GM12878 (cell line): Measurements from ENCODE around the gene KMT2E. TPM values are rescaled to one million over a fixed set of nuclear protein-coding genes. Genes with fewer than 3 reads are reported as not detected.

Source experiments
- ATAC-seq: fragments of 200-7000 bp; cut with Tn5 transposase; 3 replicates; pipeline ENCODE4 v1.9.1; 2020; ENCODE audit warnings: mild to moderate bottlenecking, moderate library complexity
- BruUV-seq: library from RNA; stranded (reverse); fragments of 400-500 nt; replicated peaks from 2 replicates; lab custom pipeline; 2021; lab: Mats Ljungman, UMichigan
- CTCF ChIA-PET: fragments of 300-600 bp; sonication (Branson Sonifier 250); formaldehyde crosslinking; extraction: SDS; loops from one replicate; lab custom pipeline; 2021; ENCODE audit warnings: inconsistent platforms; lab: Yijun Ruan, JAX
- POLR2A ChIA-PET: fragments of 350-600 bp; formaldehyde crosslinking; extraction: SDS; loops from one replicate; lab custom pipeline; 2021; ENCODE audit warnings: inconsistent platforms; lab: Charles Lee
- RAD21 ChIA-PET: fragments of 300-600 bp; sonication (Branson Sonifier 250); formaldehyde crosslinking; loops from one replicate; lab custom pipeline; 2023; ENCODE audit warnings: antibody characterized with exemption; ENCODE audit not compliant: unreplicated experiment; lab: Charles Lee
- SMC1A ChIA-PET: fragments of 300-600 bp; sonication (Branson Sonifier 250); formaldehyde crosslinking; loops from one replicate; lab custom pipeline; 2023; ENCODE audit not compliant: unreplicated experiment, uncharacterized antibody; lab: Charles Lee
- DNase-seq: peaks from one replicate; pipeline ENCODE4 v3.0.0-alpha.2; 2011; ENCODE audit warnings: low read depth, low spot score
- FAIRE-seq: peaks from 3 replicates; lab custom pipeline; 2011; peaks lifted over from hg19 to GRCh38; lab: Jason Lieb, UNC
- H2AFZ ChIP-seq: 2 replicates; pipeline ENCODE4 v1.6.0; 2011; ENCODE audit warnings: low read depth, low read length, control low read depth; ENCODE audit not compliant: control insufficient read depth
- H3K27ac ChIP-seq: 2 replicates; pipeline ENCODE4 v1.5.1; 2011; ENCODE audit warnings: control low read depth; ENCODE audit not compliant: control insufficient read depth, insufficient read depth
- H3K27me3 ChIP-seq, 2 experiments: replicated peaks in 1 of 2; 2 replicates each; pipeline versions ENCODE4 v1.6.0 to v1.6.1; 2011; ENCODE audit warnings: low read length in 1 of 2; ENCODE audit not compliant: control insufficient read depth in 2 of 2, insufficient read depth in 2 of 2
- H3K36me3 ChIP-seq, 2 experiments: 2 replicates each; pipeline ENCODE4 v1.5.1; 2011; ENCODE audit warnings: low read length in 1 of 2; ENCODE audit not compliant: control insufficient read depth in 2 of 2, insufficient read depth in 2 of 2
- H3K4me1 ChIP-seq: 2 replicates; pipeline ENCODE4 v1.6.1; 2011; ENCODE audit warnings: mild to moderate bottlenecking, low read length, moderate library complexity, mixed read lengths; ENCODE audit not compliant: control insufficient read depth, insufficient read depth
- H3K4me2 ChIP-seq: 2 replicates; pipeline ENCODE4 v1.6.0; 2011; ENCODE audit warnings: control low read depth; ENCODE audit not compliant: control insufficient read depth, insufficient read depth
- H3K4me3 ChIP-seq: fragments of 200-600 bp; sonication (generic); 2 replicates; pipeline ENCODE4 v1.5.1; 2016
- H3K79me2 ChIP-seq: 2 replicates; pipeline ENCODE4 v1.6.0; 2011; ENCODE audit warnings: low read length; ENCODE audit not compliant: control insufficient read depth, insufficient read depth
- H3K9ac ChIP-seq: 2 replicates; pipeline ENCODE4 v1.8.0; 2011; ENCODE audit warnings: low read length, control low read depth, mixed read lengths; ENCODE audit not compliant: control insufficient read depth, insufficient read depth
- H3K9me3 ChIP-seq: replicated peaks from 3 replicates; pipeline ENCODE4 v1.5.1; 2011; ENCODE audit warnings: mild to moderate bottlenecking, low read length; ENCODE audit not compliant: control insufficient read depth, insufficient read depth
- H4K20me1 ChIP-seq: 2 replicates; pipeline ENCODE4 v1.6.0; 2011; ENCODE audit not compliant: control insufficient read depth, insufficient read depth
- CBX3 ChIP-seq: fragments of 200-600 bp; sonication (generic); IDR thresholded peaks from 2 replicates; pipeline ENCODE4 v1.6.1; 2016; ENCODE audit warnings: low read depth, borderline replicate concordance
- EZH2 ChIP-seq: IDR thresholded peaks from 2 replicates; pipeline ENCODE4 v1.6.1; 2012; ENCODE audit warnings: low read depth, mild to moderate bottlenecking, control low read depth, inconsistent platforms, low read length, borderline replicate concordance; ENCODE audit not compliant: control insufficient read depth
- FOXK2 ChIP-seq: fragments of 450-650 bp; IDR thresholded peaks from 2 replicates; pipeline ENCODE4 v1.6.1; 2017; ENCODE audit warnings: mild to moderate bottlenecking, moderate library complexity
- IKZF1 ChIP-seq: fragments of 450-650 bp; conservative IDR thresholded peaks from 2 replicates; pipeline ENCODE4 v1.6.1; 2017; ENCODE audit warnings: antibody characterized with exemption, mild to moderate bottlenecking
- JUNB ChIP-seq: IDR thresholded peaks from 2 replicates; pipeline ENCODE4 v1.6.1; 2016; ENCODE audit warnings: antibody characterized with exemption, mild to moderate bottlenecking
- NFIC ChIP-seq: IDR thresholded peaks from 2 replicates; pipeline ENCODE4 v1.6.1; 2012; ENCODE audit warnings: low read depth, mild to moderate bottlenecking, inconsistent platforms, low read length, moderate library complexity
- RAD51 ChIP-seq: fragments of 450-650 bp; IDR thresholded peaks from 2 replicates; pipeline ENCODE4 v1.6.1; 2016; ENCODE audit warnings: moderate library complexity, mild to moderate bottlenecking, inconsistent platforms
- RBBP5 ChIP-seq: fragments of 200-600 bp; sonication (generic); conservative IDR thresholded peaks from 2 replicates; pipeline ENCODE4 v1.6.1; 2016
- SMAD1 ChIP-seq: fragments of 450-650 bp; IDR thresholded peaks from 2 replicates; pipeline ENCODE4 v1.6.1; 2018; ENCODE audit warnings: mild to moderate bottlenecking, low read depth; ENCODE audit not compliant: partially characterized antibody
- ZNF24 ChIP-seq: fragments of 450-650 bp; IDR thresholded peaks from 2 replicates; pipeline ENCODE4 v1.6.1; 2017; ENCODE audit warnings: antibody characterized with exemption, mild to moderate bottlenecking
- ZNF384 ChIP-seq: IDR thresholded peaks from 2 replicates; pipeline ENCODE4 v1.6.1; 2012; ENCODE audit warnings: low read depth, mild to moderate bottlenecking, low read length, improper control_type of control experiment, borderline replicate concordance
- ZNF592 ChIP-seq: fragments of 450-650 bp; IDR thresholded peaks from 2 replicates; pipeline ENCODE4 v1.6.1; 2017; ENCODE audit warnings: mild to moderate bottlenecking, moderate library complexity
- WGBS: methylation state at CpG from one replicate; pipeline ENCODE4 v1.1.6; 2016; ENCODE audit warnings: low lambda C conversion rate; ENCODE audit not compliant: insufficient replicate concordance, insufficient coverage; ENCODE audit errors: missing lambda C conversion rate; 5-methylcytosine and 5-hydroxymethylcytosine counted together
- in situ Hi-C: fragments of 300-500 bp; cut with MboI; formaldehyde crosslinking; loops from 9 replicates; pipeline ENCODE4 v1.14.3; 2018; ENCODE audit warnings: mixed read lengths
- intact Hi-C: fragments of 100-400 bp; cut with micrococcal nuclease; formaldehyde crosslinking; loops from one replicate; pipeline ENCODE4 v1.14.2; 2022; ENCODE audit not compliant: unreplicated experiment
- polyA plus RNA-seq, 11 experiments: library from polyadenylated mRNA; depleted of rRNA in 4 of 11; unstranded in 6 of 11; stranded (reverse) in 5 of 11; fragments of >200 nt; fragmentation: Nextera tagmentation in 4 of 11; fragmentation: Illumina TruSeq in 1 of 11; extraction: Ambion mirVana in 4 of 11; extraction: Trizol in 1 of 11; gene quantifications; 1 replicate in 1 of 11; 2 replicates in 10 of 11; pipeline versions ENCODE4 v1.2.1 to v1.2.3, GENCODE V29; 2011 to 2016; ENCODE audit warnings: inconsistent platforms in 2 of 11, missing spikeins in 2 of 11, low read depth in 1 of 11
- total RNA-seq, 4 experiments: library from RNA; depleted of rRNA in 3 of 4; stranded (reverse); fragments of >200 nt in 3 of 4; fragmentation: Illumina TruSeq in 1 of 4; extraction: Trizol in 1 of 4; gene quantifications; 2 replicates each; pipeline versions ENCODE4 v1.2.1 to v1.2.3, GENCODE V29; 2013 to 2021

The KMT2E gene
- total and polyA plus RNA-seq, 10 of the 15 experiments (the other 5 are each of a cell fraction or from before 2014, with no cell fraction given), result 13.2 to 68.1 (median 34.1) TPM

DNA sequence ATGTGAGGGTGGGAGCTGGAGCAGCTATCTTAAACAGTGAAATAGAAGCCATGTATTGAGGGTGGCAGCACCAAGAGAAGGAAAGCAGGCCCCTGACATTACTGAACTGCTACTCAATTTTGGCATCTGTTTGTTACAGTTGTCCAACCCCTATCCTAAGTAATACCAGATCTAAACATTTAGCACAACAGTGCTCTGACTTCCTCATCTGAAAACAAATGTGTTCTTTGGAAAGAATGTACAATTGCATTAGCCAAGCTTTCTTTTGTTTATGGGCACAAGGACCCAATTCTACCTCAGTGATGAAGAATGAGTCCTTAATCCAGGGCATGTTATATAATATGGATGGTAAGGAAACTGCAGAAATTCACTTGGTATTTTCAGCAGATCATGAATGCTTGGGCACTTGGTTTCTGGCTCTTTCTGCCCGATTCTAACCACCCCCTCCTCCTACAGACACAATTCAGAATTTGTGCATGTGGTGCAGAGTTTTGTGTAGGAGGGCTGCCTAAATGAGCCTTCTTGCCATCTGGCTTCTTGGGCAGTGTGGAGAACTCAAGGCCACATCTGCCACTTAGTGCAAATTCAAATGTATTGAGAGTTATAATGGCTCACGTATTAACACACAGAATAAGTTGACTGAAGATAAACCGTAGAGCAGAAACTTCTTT lies 36.9 kb upstream of the KMT2E start:
- no peak overlapping the region for H3K4me2 ChIP-seq
- 0 out of 3 replicates have a peak, but pooled peaks have one; percentile 8 for ATAC-seq
- peaks cover 7% of the 10 kb centered on the region; the same call in 1 of the 2 replicates for H3K4me1 ChIP-seq
- H3K27me3 ChIP-seq, result no peaks in the 10 kb centered on the region
- ChIA-PET CTCF (interaction anchor here (0.7 to 8.8 kb wide), 6 partner anchors 10 to 518 kb away, joined by 3 to 63 read pairs (median 4); no protein-coding TSS in a partner anchor), RAD21 (interaction anchor here (1.0 to 1.7 kb wide), 3 partner anchors 20 to 48 kb away, joined by 3 to 4 read pairs (median 3); no protein-coding TSS in a partner anchor), POLR2A (no interaction called here), SMC1A (interaction anchor here (0.7 to 1.7 kb wide), 4 partner anchors 9 to 54 kb away, joined by 3 to 5 read pairs (median 4); no protein-coding TSS in a partner anchor)
- H4K20me1 ChIP-seq, result no peaks in the 10 kb centered on the region
- no TSS peak for BruUV-seq
- 0 out of 4 replicates have a peak, but pooled peaks cover 0 to 2% of the 10 kb centered on the region in 2 experiments for H3K36me3 ChIP-seq
- no peak for DNase-seq
- H3K79me2 ChIP-seq, result peaks cover 13% of the 10 kb centered on the region
- H3K9ac ChIP-seq, result no peak overlapping the region
- in situ Hi-C loops, result no loop called here
- no peak overlapping the region for H3K27ac ChIP-seq
- TF ChIP-seq RAD51 (no peak), SMAD1 (no peak), JUNB (no peak), IKZF1 (no peak), RBBP5 (no peak)
- intact Hi-C loops, result no loop called here
- 36% methylated on average over 3 of the region's 3 CpGs for WGBS
- FAIRE-seq, result no peak
- H3K9me3 ChIP-seq, result no peaks in the 10 kb centered on the region
- no peak overlapping the region for H3K4me3 ChIP-seq
- H2AFZ ChIP-seq, result no peak overlapping the region

- Histone ChIP-seq H3K27ac (no peak overlapping the region), H3K79me2 (peaks cover 27% of the 10 kb centered on the region)
- no TSS peak for BruUV-seq
- no peak for TF ChIP-seq ZNF24
- no peak for TF ChIP-seq NFIC
- TF ChIP-seq ZNF592, result no peak
- TF ChIP-seq FOXK2, result no peak
- TF ChIP-seq EZH2, result no peak
- TF ChIP-seq CBX3, result no peak
- no peak for TF ChIP-seq ZNF384
These were observed 35.5 kb upstream of the KMT2E start for GRCh38 chr7:104978460-104978859.

More at GRCh38 chr7:104978460-104978859, 35.5 kb upstream of the KMT2E start:
- no peaks in the 10 kb centered on the region for H3K9me3 ChIP-seq
- no peak for DNase-seq
- RAD21 ChIA-PET, result interaction anchor here (0.7 to 7.7 kb wide), 6 partner anchors 18 to 52 kb away, joined by 3 to 147 read pairs (median 4); no protein-coding TSS in a partner anchor
- no peak for ATAC-seq
- SMC1A ChIA-PET, result interaction anchor here (1.0 to 15.6 kb wide), 14 partner anchors 8 to 451 kb away, joined by 3 to 270 read pairs (median 4); partner anchors contain the start of gene KMT2E
- no peak overlapping the region for H3K4me3 ChIP-seq
- POLR2A ChIA-PET, result interaction anchor here (0.7 to 8.3 kb wide), 4 partner anchors 29 to 51 kb away, joined by 3 to 78 read pairs (median 4); partner anchors contain the start of gene KMT2E
- H2AFZ ChIP-seq, result no peak overlapping the region
- WGBS, result 70% methylated on average over 1 of the region's 1 CpG
- CTCF ChIA-PET, result interaction anchor here (0.8 to 8.8 kb wide), 10 partner anchors 11 to 853 kb away, joined by 3 to 200 read pairs (median 4); no protein-coding TSS in a partner anchor
- no peak for FAIRE-seq
- in situ Hi-C loops (no loop called here), intact Hi-C loops (no loop called here)
- H3K9ac ChIP-seq, result no peak overlapping the region
- no peak overlapping the region for H3K4me2 ChIP-seq
- no peaks in the 10 kb centered on the region for H3K27me3 ChIP-seq
- 0 out of 4 replicates have a peak, but pooled peaks cover 0 to 2% of the 10 kb centered on the region in 2 experiments for H3K36me3 ChIP-seq
- peaks cover 14% of the 10 kb centered on the region; the same call in 1 of the 2 replicates for H3K4me1 ChIP-seq
- no peaks in the 10 kb centered on the region for H4K20me1 ChIP-seq
